Vagina (tissue), 2 donors: ENCODE results near the gene UBL3. TPM values are rescaled to one million over a fixed set of nuclear protein-coding genes. Genes with fewer than 3 reads are reported as not detected.

Experiments used
- DNase-seq, 2 donors: peaks; one replicate each; pipeline ENCODE4 v3.0.0-alpha.2; 2017; ENCODE audit errors: extremely low spot score in 2 of 2
- H3K27ac ChIP-seq: fragments of 200-600 bp; sonication (generic); one replicate; pipeline ENCODE4 v1.5.1; 2019
- H3K27me3 ChIP-seq: fragments of 200-600 bp; sonication (generic); one replicate; pipeline ENCODE4 v1.5.1; 2019
- H3K36me3 ChIP-seq, 2 donors: fragments of 200-600 bp; sonication (generic); one replicate each; pipeline ENCODE4 v1.5.1; 2017 to 2019
- H3K4me1 ChIP-seq: fragments of 200-600 bp; sonication (generic); one replicate; pipeline ENCODE4 v1.5.1; 2019
- H3K4me3 ChIP-seq, 2 donors: fragments of 200-600 bp; sonication (generic); 1 replicate in 1 of 2; 2 replicates in 1 of 2; pipeline ENCODE4 v1.5.1; 2016 to 2019
- H3K9me3 ChIP-seq: fragments of 200-600 bp; sonication (generic); one replicate; pipeline ENCODE4 v1.5.1; 2019
- CTCF ChIP-seq, 3 experiments: fragments of 450-650 bp in 2 of 3; fragments of 200-600 bp in 1 of 3; sonication (generic) in 1 of 3; IDR thresholded peaks; one replicate each; pipeline ENCODE4 v1.5.1; 2017 to 2019; ENCODE audit warnings: antibody characterized with exemption in 3 of 3, mild to moderate bottlenecking in 2 of 3, moderate library complexity in 2 of 3
- POLR2A ChIP-seq, 2 donors: fragments of 450-650 bp; IDR thresholded peaks; one replicate each; pipeline ENCODE4 v1.6.1; 2017; ENCODE audit warnings: antibody characterized with exemption in 2 of 2, mild to moderate bottlenecking in 2 of 2, moderate library complexity in 2 of 2
- POLR2AphosphoS5 ChIP-seq, 2 donors: sonication (generic); formaldehyde crosslinking; IDR thresholded peaks; one replicate each; pipeline ENCODE4 v1.9.0; 2017; ENCODE audit warnings: antibody characterized with exemption in 2 of 2, mild to moderate bottlenecking in 2 of 2, low read depth in 1 of 2; ENCODE audit not compliant: insufficient read depth in 1 of 2
- intact Hi-C: fragments of 100-400 bp; cut with DNase I; formaldehyde crosslinking; loops from one replicate; pipeline ENCODE4 v1.15.1; 2023
- total RNA-seq: library from RNA; depleted of rRNA; stranded (reverse); fragments of >200 nt; gene quantifications from one replicate; pipeline ENCODE4 v1.2.3, GENCODE V29; 2016

The UBL3 gene
- total RNA-seq, 1 donor from 2014 or later = 33.4 TPM

GRCh38 chr13:29883941-29884518, 33.6 kb upstream of the UBL3 start:
- intact Hi-C loops = no loop called here
- Histone ChIP-seq H3K36me3 (no peaks in the 10 kb centered on the region), H3K4me1 (no peaks in the 10 kb centered on the region), H3K4me3 (no peak overlapping the region), H3K27me3 (no peaks in the 10 kb centered on the region), H3K27ac (no peak overlapping the region), H3K9me3 (no peaks in the 10 kb centered on the region)
- DNase-seq = no peak
- TF ChIP-seq POLR2AphosphoS5 (IDR thresholded peaks at IDR 0.05; ENCODE audit: insufficient read depth in 1 of 2, low read depth in 1 of 2) (no peak), CTCF (IDR thresholded peaks at IDR 0.05) (no peak), POLR2A (IDR thresholded peaks at IDR 0.05) (no peak)

- Histone ChIP-seq H3K9me3 (no peaks in the 10 kb centered on the region), H3K27ac (no peak overlapping the region), H3K27me3 (no peaks in the 10 kb centered on the region), H3K4me3 (no peak overlapping the region), H3K4me1 (no peaks in the 10 kb centered on the region), H3K36me3 (no peaks in the 10 kb centered on the region)
- intact Hi-C loops = no loop called here
- TF ChIP-seq POLR2AphosphoS5 (IDR thresholded peaks at IDR 0.05; ENCODE audit: insufficient read depth in 1 of 2, low read depth in 1 of 2) = no peak
- DNase-seq = no peak
Observed at GRCh38 chr13:29882076-29882475, 31.7 kb upstream of the UBL3 start.

GRCh38 chr13:29878101-29878500, 27.7 kb upstream of the UBL3 start:
- no peaks in the 10 kb centered on the region for H3K4me1 ChIP-seq
- H3K27me3 ChIP-seq = no peaks in the 10 kb centered on the region
- no peak for DNase-seq
- H3K9me3 ChIP-seq = no peaks in the 10 kb centered on the region
- H3K36me3 ChIP-seq = no peaks in the 10 kb centered on the region
- intact Hi-C loops = no loop called here
- TF ChIP-seq POLR2AphosphoS5 (IDR thresholded peaks at IDR 0.05; ENCODE audit: insufficient read depth in 1 of 2, low read depth in 1 of 2) (no peak), POLR2A (IDR thresholded peaks at IDR 0.05) (no peak), CTCF (IDR thresholded peaks at IDR 0.05) (no peak)
- no peak overlapping the region for H3K27ac ChIP-seq
- no peak overlapping the region for H3K4me3 ChIP-seq

- Histone ChIP-seq H3K4me3 (no peak overlapping the region), H3K36me3 (no peaks in the 10 kb centered on the region), H3K4me1 (no peaks in the 10 kb centered on the region), H3K27ac (no peak overlapping the region), H3K27me3 (no peaks in the 10 kb centered on the region), H3K9me3 (no peaks in the 10 kb centered on the region)
- no peak for DNase-seq
- no peak for TF ChIP-seq POLR2AphosphoS5 (IDR thresholded peaks at IDR 0.05; ENCODE audit: insufficient read depth in 1 of 2, low read depth in 1 of 2)
- intact Hi-C loops = no loop called here
Observed at GRCh38 chr13:29877456-29878078, 27.1 kb upstream of the UBL3 start.

- H3K36me3 ChIP-seq = no peaks in the 10 kb centered on the region
- no peak overlapping the region for H3K4me3 ChIP-seq
- no peaks in the 10 kb centered on the region for H3K9me3 ChIP-seq
- H3K27me3 ChIP-seq = no peaks in the 10 kb centered on the region
- intact Hi-C loops = no loop called here
- no peak overlapping the region for H3K27ac ChIP-seq
- TF ChIP-seq CTCF (IDR thresholded peaks at IDR 0.05) = no peak
- no peak for TF ChIP-seq POLR2A (IDR thresholded peaks at IDR 0.05)
- TF ChIP-seq POLR2AphosphoS5 (IDR thresholded peaks at IDR 0.05; ENCODE audit: insufficient read depth in 1 of 2, low read depth in 1 of 2) = no peak
- no peaks in the 10 kb centered on the region for H3K4me1 ChIP-seq
- DNase-seq = no peak
Observed at GRCh38 chr13:29875646-29876045, 25.2 kb upstream of the UBL3 start.

- no peaks in the 10 kb centered on the region for H3K36me3 ChIP-seq
- H3K4me3 ChIP-seq = no peak overlapping the region
- TF ChIP-seq POLR2A (IDR thresholded peaks at IDR 0.05) (no peak), POLR2AphosphoS5 (IDR thresholded peaks at IDR 0.05; ENCODE audit: insufficient read depth in 1 of 2, low read depth in 1 of 2) (no peak), CTCF (IDR thresholded peaks at IDR 0.05) (no peak)
- H3K27ac ChIP-seq = no peak overlapping the region
- H3K27me3 ChIP-seq = no peaks in the 10 kb centered on the region
- H3K9me3 ChIP-seq = no peaks in the 10 kb centered on the region
- intact Hi-C loops = no loop called here
- no peaks in the 10 kb centered on the region for H3K4me1 ChIP-seq
- DNase-seq = no peak
Observed at GRCh38 chr13:29868581-29868980, 18.2 kb upstream of the UBL3 start.
